NCI-H2196 treated with DMSO at 0.1 percent for 48 hours (cell line): Measurements from ENCODE around the gene RFK.

Experiments used
- DNase-seq: peaks from one replicate; lab custom pipeline; 2025; ENCODE audit not compliant: unreplicated experiment; lab: John Stamatoyannopoulos, UW

The RFK gene

DNA sequence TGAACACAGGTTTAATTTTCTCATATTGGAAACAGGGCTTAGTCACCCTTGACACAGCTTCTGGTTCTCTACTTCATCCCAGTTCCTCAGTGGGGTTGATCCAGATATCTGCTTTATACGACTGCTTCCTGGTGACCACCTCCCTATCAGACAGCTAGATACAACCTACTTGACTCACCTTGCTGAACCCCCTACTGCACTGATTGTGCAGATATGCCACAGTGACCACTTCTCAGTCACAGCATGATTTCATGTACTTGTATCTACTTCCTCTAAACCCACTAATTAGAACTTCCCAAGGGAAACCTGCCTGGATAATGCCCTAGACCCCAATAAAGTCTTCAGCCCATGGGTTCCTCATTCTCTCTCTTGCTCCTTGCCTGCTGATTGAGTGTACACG is 18.4 kb upstream of the RFK start:
- no peak for DNase-seq

DNA sequence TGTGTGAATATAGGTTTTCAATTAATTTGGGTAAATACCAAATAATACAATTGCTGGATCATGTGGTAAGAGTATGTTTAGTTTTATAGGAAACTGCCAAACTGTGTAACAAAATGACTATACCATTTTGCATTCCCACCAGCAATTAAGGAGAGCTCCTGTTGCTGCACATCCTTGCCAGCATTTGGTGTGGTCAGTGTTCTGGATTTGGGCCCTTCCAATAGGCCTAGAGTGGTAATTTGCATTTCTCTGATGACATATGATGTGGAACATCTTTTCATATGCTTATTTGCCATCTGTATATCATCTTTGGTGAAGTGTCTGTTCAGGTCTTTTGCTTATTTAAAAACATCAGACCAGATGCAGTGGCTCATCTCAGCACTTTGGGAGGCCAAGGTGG is 11.6 kb upstream of the RFK start:
- DNase-seq: no peak

DNA sequence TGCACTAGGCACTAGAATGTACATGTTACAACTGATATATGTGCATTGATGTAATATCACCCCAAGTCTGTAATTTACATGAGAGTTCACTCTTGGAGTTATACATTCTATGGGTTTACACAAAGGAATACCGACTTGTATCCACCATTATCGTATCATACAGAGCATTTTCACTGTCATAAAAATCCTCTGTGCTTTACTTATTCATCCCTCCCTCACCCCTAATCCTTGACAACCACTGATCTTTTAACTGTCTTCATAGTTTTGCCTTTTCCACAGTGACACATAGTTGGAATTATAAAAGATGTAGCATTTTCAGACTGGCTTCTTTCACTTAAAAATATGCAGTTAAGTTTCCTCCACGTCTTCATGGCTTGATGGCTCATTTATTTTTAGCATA is 11.1 kb upstream of the RFK start:
- no peak for DNase-seq

DNA sequence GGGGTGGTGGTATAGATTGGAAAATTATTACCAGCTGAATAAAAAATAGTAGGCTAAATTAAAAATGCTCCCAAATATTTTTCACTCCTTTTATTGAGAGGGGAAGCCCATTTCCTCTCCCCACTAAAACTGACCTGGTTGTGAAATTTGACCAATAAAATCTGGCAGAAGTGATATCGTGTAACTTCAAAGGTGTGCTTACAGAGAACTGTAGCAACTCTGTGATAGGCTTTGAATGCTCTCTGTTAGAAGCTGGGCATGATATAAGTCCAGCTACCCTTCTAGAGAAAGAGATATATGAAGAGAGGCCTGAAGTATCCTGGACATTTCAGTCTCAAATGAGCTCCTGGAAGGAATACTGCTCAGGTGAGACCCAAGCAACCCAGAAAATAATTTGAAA is 10.2 kb upstream of the RFK start:
- no peak for DNase-seq

DNA sequence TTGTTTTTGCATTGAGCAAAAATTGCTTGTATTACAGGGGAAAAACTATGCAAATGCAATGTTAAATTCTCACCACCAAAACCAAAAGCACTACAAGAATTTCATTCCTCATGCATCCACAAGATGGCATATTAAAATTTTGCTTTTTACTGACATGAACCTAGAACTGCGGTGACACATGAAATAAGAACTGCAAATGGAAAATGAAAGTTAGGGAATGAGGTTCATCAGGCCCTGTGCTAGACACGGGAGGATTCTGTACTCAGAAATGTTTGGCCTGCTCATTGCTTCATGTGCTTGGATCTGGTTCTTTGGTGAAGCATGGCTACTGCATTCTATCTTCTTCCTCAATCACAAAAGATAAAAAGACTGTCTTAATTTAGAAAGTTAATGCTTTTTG is 9.1 kb upstream of the RFK start:
- peak; percentile 52 for DNase-seq

DNA sequence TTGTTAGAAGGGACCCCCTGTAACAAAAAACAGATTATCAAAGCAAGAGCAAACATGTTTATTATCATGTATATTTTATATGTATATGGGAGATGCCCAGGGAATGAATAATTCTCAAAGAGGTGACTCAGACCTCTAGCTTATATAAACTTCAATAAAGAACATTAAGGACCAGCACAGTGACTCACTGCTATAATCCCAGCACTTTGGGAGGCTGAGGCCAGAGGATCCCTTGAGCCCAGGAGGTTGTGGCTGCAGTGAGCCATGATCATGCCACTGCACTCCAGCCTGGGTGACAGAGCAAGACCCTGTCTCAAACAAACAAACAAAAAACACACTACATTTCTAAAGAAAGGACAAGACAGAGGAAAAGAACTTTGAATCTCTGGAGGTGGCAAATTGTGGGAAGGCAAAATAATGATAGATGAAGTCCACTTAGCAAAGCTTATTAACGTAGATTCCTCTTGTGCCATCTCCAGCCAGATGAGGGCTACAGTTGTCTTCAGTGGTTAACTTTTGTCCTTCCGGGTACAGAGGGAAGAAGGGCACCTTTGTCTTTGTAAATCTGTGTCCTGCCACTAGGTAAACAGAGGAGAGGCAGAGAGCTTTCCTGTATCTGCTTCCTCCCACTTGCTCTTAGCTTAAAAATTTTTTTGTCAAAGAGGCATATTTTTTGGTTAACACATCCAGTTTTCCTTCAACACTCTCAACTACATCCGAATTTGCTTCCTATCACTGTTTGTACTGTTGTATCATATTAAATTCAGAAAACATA is 7.5 kb upstream of the RFK start:
- DNase-seq: no peak

DNA sequence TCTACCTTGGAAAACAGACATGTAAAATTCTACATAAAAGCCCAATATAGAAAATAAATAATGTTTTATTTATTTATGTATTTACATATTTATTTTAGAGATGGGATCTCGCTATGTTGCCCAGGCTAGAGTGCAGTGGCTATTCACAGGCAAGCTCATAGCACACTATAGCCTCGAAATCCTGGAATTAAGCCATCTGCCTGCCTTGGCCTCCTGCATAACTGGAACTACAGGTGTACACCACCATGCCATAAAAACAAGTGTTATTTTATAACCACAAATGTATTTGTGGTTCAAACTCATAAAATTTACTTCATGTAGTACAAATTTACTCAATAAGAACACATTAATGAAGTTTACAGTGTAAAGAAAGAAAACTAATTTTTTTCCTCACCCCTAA is 7.0 kb upstream of the RFK start:
- no peak for DNase-seq

DNA sequence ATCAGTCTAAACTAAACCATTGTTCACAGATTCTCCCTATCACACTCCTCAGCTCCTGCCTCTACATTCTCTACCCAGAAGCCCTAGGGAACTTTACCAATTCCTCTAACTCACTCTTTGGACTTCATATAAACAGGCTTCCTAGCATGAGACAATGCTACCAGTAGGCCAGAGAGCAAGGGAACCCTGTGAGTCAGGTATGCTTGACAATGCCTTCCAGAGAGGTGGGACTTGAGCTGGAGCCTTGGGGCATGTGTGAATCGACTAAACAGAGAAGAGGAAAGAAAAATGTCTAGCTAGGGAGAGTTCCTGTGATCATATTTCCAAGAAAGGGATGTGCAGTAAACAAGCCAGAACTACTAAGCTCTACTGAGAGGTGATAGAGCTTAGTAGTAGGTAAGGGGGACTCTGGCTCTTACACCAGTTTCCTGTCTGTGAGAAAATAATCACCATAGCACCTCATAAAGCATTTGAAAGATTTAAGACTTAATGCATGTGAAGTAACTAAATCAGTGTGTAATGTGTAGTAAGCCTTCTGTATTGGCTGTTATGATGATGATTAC is 6.4 kb upstream of the RFK start:
- DNase-seq: no peak

DNA sequence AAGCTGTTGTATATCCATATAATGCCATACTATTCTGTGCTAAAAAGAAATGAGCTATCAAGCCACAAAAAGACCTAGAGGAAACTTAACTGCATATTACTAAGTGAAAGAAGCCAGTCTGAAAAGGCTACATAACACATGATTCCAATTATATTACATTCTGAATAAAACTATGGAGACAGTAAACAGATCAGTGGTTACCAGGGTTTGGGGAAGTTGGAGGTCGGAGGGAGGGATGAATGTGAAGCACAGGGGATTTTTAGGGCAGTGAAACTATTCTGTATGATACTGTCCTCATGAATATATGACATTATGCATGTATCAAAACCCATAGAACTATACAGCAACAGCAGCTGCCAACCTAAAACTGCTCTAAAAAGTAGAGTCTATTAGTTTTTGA is 5.6 kb upstream of the RFK start:
- no peak for DNase-seq

DNA sequence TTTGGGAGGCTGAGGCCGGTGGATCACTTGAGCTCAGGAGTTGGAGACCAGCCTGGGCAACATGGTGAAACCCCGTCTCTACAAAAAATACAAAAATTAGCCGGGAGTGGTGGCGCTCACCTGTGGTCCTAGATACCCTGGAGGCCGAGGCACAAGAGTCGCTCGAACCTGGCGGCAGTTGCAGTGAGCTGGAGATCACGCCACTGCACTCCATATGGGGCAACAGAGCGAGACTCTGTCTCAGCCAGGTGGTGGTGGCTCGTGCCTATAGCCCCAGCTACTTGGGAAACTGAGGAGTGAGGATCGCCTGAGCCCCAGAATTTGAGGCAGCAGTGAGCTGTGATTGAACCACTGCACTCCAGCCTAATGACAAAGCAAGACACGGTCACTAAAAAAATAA is 2.4 kb upstream of the RFK start:
- no peak for DNase-seq

DNA sequence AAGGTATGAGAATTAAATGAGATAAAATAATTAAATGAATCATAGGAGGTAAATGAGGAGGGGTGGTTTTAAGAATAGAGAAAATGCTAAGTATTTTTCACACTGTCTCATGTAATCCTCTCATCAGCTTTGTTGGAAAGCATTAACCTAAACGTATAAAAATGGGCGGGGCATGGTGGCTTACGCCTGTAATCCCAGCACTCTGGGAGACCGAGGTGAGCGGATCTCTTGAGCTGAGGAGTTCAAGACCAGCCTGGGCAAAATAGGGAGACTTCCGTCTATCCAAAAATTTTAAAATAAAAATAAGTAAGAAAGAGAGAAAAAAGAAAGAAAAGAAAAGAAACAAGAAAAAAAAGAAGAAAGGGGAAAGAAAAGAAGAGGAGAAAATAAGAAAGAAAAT is 1.9 kb upstream of the RFK start:
- DNase-seq: no peak

DNA sequence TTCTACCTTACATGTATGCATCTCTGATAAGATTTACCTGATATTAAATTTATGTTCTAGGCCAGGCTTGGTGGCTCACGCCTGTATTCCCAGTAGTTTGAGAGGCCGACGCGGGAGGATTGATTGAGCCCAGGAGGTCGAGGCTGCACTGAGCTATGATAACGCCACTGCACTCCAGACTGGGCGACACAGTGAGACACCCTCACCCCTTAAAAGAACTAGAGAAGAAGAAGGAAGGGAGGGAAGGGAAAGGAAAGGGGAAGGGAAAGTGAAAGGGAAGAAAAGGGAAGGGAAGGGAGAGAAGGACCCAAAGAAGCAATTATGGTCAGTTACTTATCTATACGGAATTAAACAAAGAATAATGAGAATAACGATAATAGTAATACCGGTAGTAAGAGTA is 1.2 kb upstream of the RFK start:
- no peak for DNase-seq

DNA sequence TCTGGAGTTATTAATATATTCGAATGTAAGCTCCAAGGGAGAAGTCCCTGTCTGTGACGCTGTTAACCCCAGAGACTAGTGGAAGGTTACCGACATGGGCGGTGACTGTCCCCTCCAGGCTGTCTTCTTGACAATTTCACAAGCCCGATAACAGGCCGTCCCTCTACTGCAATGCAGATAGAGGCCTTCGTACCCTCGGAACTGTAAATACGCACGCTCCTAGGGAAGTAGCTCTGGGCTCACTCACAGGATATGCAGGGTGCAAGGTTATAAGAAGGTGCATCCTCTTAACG is 680 bp upstream of the RFK start:
- peak; percentile 54 for DNase-seq

DNA sequence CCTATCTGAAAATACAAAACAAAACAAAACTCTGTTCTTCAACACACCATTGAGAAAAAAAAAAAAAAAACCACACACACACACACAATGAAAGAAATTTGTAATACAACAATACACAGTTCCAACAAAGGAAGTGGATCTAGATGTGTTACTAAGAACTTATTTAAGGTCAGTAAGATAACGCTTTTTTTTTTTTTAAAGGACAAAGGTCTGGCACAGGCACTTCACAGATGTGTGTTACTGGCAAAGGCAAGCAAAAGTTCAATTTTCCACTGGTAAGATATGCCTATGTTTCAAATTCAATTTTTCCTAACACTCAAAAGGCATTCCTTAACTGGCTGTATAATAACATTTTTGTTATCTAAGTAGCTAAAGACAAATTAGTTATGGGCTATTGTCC is 3.6 kb downstream of the RFK start:
- no peak for DNase-seq

DNA sequence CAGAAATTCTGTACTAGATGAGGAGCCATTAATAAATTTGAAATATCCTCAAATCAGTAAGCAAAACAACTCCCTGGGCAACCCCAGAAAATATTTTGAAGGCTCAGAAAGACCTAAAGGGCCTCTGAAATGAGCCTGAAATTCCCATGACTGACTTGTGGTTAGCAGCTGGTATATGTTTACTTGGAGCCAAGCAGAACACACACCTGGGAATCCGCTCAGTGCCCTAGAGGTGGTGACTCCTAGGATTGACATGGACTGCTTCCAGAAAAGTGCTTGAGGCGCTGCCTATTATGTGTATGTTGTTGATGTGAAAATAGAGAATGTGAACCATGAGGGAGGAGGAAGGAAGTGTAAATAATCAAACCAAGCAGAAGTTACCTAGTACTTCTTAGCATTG is 14.7 kb downstream of the RFK start:
- peak; percentile 64 for DNase-seq

DNA sequence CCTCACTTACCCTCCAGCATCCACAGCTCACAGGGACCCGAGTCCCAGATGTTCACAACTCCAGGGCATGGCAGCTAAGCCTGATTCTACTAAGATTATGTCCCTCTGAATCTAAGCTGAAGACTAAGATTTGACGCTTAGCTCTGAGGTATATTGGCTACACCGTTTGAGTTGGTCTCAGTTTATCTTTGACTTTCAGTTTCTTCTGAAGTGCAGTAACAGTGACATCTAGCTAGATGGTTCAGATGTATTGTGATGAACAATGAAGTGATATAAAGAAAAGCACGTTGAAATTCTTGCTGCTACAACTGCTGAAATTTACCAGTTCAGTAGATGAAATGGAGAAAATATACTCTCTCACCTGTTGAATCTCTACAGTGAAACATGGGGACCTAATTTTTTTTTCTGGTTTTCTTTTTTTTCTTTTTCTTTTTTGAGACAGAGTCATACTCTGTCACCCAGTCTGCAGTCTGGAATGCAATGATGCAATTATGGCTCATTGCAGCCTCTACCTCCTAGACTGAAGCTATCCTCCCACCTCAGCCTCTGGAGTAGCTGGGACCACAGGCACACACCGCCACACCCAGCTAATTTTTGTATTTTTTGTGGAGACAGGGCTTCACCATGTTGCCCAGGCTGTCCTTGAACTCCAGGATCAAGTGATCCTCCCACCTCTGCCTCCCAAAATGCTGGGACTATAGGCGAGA is 15.7 kb downstream of the RFK start:
- no peak for DNase-seq

DNA sequence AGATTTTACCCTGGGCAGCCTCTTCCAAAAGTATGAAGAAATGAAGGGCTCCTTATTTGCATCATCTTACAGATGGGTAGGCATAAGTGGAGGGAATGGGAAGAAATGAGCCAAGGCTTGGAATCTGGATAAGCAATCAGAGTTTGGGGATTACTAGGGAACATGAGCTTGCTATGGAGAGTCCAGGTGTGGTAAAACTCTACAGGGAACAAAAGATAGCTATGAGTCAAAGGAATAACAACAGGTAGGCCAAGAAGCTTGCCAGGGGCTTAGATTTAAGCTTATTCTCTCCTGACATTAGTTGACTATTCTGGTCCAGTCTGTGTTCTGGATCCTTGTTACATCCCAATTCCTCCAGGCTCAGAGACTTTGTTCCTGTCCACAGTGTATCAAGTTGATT is 16.4 kb downstream of the RFK start:
- DNase-seq: no peak

DNA sequence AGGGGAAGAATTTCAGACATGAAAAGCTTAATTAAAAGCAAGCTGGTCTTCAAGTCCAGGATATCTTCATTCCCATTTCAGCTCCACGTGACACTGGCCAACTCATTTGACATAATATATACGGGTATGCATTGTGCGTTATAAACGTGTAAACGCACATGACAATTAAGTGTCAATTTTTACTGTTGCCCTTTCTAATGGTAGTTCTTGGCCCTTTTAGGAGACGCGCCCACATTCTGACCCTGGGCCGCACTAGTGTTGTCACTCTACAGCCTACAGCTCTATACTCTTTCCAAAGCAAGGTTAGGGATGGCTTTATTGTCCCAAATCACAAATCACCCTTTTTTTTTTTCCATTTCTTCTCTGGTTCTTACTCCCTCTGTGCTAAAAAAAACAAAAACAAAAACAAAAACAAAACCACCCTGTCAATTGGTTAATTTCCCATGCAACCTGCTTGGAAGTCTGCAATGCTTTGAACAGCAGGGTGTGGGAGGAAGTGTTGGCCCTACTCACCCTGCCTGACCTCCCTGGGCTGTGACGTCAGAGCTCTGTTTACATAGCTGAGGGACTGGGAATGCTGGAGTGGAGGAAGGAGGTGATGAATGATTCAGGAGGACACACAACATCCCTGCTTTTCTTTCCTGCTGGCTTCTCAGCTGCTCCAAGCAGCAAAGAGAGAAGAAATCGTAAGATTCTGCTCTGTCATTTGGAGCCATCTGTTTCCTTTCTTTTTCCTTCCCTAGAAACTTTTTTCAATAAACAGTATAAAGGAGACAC is 19.3 kb downstream of the RFK start:
- DNase-seq: no peak

DNA sequence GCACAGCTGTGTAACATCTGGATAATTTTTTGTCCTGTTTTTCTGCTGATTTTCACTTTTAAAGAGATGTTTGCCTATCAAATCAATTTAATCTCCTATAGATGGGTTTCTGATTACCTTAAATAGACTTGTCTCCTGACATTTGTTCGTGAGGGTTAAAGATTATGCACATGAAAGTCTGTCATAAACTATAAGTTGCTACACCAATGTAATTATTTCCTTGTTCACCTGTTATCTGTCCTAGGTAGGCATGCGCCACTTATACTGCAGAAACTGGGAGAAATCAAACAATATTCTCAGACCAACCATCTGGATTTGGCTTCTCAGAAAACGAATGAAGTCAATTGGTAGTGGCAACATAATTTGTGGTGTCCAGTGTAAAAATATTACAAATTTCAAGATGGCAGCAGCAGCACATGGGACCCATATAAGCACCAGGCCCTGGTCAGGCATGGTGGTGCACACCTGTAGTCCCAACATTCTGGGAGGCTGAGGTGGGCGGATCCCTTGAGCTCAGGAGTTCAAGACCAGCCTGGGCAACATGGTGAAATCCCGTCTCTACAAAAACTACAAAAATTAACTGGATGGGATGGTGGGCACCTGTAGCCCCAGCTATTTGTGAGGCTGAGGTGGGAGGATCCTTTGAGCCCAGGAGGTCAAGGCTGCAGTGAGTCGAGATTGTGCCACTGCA is 20.3 kb downstream of the RFK start:
- no peak for DNase-seq

DNA sequence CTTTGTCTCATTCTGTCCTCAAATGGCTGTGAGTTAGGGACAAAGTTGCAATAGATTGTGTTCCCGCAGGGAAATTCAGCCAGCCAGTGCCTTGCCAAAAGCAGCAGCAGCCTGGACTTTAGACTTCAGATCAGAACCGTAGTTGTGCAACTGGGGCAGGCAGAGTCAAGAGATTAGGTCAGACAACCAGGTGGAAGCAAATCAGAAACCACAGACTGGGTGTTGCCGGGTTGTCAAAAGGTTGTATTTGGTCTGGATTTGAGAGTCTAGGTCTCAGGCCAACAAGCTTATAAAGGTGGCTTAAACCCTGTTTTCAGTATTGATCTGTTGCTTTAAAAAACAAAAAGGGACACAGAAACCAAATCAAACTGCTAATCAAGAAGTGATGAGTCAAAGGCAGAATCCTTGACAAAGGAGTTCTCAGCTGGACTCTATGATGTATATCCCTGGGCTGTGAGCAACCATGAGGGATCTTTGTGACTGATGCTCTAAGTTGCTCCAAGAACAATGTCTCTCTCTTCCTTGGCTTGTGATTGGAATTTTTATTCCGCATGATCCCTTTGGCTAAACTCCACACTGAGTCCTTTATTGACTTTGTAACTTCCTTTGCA is 20.9 kb downstream of the RFK start:
- DNase-seq: no peak

DNA sequence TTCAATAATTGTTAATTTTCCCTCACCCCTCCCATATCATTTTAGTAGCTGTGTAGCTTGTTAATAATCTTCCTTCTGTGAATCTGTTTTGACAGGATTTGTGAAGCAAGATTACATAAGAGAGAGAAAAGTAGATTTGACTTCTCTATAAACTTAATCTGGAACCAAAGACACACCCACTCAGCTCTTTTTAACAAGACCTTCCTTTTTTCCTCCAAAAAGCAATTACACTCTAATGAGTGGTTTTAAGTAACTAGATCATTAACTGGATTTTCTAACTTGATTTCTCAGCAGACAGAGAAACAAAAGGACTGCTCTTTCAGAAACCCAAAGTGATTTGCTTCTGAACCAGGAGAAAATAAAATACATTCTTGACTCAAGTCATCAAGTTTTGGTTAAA is 21.9 kb downstream of the RFK start:
- no peak for DNase-seq
